ENCODE data around the gene HSF2BP.

- no peak for TF ChIP-seq CTCF (IDR thresholded peaks at IDR 0.05)
- TF ChIP-seq EZH2 (IDR thresholded peaks at IDR 0.05; ENCODE audit: borderline replicate concordance, insufficient read depth, low read depth, low read length, poor library complexity, severe bottlenecking): no peak
Measured at GRCh38 chr21:43578677-43579303, 80.5 kb downstream of the HSF2BP start.
